HG03469 (cell line): ENCODE results near the gene ACVR2A.

Experiments used
- ATAC-seq: cut with Tn5 transposase; IDR thresholded peaks from one replicate; pipeline ENCODE4 v1.9.1; 2021; ENCODE audit warnings: mild to moderate bottlenecking, moderate library complexity, moderate number of reproducible peaks; ENCODE audit not compliant: unreplicated experiment

The ACVR2A gene

DNA sequence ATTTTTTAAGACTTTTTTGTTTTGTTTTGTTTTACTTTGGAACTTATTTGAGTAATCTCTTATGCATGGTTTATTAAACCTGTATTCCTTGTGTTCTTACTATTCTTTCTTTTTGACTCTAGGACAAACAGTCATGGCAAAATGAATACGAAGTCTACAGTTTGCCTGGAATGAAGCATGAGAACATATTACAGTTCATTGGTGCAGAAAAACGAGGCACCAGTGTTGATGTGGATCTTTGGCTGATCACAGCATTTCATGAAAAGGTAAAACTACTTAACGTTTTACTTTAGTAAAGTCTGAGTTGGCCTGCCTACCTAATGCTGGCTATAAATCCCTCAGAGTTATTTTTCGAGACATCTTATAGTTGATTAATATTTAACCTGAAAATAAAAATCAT is 72.3 kb downstream of the ACVR2A start:
- ATAC-seq, result no peak

DNA sequence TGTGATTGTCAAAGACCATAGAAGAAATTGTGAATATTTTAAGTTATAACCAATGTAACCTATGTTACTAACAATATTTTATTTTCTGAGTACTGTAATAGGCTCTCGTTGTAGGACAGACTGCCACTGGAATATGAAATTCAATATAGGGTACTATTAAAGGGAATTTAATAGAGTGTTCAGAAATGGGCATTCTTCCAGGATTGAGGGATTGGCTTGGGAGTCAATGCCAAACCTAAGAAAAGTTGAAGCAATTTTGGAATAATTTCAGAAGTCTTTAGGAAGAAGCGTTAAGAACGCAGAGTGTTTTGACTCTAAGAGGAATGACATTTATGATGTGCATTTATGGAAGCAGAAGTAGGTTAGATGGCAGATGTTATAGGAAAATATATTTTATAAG is 79.0 kb downstream of the ACVR2A start:
- ATAC-seq, result no peak

DNA sequence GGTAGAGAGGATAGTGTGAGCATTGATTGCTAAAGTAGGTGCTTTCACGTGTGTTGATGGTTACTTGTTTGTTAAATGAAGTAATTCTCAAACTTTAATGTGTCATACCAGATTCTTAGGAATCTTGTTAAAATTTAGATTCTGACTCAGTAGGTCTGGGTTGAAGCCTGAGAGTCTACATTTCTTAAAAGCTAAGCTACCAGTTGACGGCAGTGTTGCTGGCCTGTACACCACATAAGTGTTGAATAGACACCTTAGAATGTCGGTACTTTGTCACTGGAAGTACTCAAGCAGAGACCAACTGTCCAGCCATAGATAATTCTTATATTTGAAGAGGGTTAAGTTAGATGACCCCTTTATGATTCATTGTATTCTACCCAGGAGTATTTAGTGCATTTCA is 79.8 kb downstream of the ACVR2A start:
- no peak for ATAC-seq

DNA sequence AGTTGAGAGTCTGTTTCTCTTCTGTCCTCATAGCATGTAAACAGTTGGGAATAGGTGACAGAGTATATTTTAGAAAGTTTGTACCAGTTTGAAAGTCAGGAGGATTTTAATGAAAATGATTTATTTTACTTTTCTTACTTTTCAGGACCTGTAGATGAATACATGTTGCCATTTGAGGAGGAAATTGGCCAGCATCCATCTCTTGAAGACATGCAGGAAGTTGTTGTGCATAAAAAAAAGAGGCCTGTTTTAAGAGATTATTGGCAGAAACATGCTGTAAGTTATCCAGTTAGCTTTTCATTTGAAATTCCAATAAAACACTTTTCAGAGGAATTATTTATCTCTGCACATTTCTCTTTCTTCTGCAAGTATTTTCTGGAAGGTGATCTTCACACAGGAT is 81.1 kb downstream of the ACVR2A start:
- no peak for ATAC-seq

DNA sequence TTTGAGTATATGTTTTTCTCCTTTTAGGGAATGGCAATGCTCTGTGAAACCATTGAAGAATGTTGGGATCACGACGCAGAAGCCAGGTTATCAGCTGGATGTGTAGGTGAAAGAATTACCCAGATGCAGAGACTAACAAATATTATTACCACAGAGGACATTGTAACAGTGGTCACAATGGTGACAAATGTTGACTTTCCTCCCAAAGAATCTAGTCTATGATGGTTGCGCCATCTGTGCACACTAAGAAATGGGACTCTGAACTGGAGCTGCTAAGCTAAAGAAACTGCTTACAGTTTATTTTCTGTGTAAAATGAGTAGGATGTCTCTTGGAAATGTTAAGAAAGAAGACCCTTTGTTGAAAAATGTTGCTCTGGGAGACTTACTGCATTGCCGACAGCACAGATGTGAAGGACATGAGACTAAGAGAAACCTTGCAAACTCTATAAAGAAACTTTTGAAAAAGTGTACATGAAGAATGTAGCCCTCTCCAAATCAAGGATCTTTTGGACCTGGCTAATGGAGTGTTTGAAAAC is 82.3 kb downstream of the ACVR2A start:
- no peak for ATAC-seq

DNA sequence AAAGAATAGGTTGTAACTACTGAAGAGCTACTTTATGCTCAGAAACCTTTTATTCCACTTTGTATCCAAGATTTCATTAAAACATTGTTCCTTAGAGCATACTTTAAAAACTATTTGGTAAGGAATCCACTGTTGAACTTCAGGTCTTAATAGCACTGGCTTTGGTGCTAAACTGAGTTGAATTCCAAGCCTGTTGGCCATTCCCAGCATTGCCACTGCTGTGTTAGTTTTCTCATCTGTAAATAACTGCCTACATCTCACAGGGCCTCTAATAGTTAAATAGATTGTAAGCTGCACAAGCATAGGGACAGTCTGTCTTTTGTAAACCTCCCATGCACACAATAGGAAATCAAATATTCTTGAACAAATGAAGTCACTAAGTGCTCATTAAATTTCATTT is 89.1 kb downstream of the ACVR2A start:
- ATAC-seq, result no peak

DNA sequence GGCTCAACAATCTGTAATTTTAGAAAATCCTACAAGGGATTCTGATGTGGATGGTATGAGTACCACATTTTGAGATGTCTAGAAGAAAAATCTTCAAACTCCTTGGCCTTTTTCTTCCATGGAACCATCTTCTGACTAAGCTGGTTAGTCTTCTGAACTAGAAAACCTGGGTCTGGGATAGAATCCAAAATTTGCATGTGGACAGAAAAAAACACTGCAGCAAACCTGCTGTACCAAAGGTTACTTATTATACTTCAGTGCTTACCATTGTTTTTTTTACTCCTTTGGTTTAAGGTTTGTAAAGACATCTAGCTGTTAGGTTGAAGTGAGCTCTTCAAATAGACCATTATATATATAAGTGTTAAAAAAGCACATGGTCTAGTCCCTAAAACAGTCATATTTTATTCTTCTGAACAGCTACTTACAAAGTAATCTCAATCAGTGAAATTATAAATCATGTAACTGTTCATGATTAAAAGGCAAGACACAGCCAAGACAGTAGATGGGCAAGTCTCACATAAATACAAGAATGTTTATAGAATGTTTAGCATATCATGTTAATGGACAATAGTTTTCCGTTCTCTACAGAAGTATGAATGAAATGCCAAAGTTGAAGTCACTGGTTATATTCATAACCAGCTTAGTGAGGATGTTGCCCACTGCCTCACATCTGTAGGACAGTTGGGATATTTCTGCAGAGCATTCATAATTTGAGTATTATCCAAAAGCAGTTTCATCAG is 90.2 kb downstream of the ACVR2A start:
- ATAC-seq, result no peak

DNA sequence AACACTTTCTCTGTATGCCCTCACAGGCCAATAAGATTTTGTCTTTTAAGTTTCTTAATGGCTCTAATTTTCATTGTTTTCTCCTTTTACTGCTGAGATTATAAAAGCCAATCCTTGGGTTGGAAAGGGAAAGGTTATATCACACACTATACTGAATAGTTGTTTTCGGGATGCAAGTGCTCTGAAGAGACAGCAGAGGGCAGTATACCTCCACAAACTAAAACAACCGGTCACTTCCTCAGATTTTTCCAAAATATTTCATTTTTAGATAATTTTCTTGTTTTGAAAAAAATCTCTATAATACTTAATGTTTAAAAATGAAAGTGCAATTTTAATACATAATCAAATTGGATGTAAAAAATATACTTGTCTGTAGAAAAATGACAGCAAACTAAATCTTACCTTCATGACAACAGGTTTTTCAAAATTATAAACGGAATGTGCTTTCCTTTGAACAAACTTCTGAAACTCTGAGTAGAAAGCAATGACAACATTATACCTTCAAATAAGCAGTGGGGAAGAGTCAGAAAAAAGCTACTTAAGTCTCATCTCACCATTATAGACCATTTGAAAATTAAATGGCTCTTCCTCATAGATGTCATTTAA is 93.0 kb downstream of the ACVR2A start:
- no peak for ATAC-seq

DNA sequence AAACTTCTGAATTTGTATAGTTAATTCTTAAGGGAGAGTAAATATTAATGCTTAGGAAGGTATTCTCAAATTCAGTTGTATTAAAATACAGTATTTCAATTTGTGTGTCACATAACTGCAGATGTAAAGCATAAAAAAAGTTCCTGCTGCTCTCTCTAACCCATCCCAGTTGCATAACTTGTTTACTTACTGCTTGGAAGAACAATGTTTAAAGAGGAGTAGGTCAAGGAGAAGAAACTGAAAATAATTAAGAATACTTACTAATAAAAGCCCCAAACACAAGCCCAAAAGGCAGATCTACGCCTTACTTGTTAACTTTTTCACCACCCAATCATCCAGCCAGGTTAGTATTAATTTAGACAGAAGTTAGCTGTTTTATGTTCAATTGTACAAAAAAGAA is 94.5 kb downstream of the ACVR2A start:
- no peak for ATAC-seq

DNA sequence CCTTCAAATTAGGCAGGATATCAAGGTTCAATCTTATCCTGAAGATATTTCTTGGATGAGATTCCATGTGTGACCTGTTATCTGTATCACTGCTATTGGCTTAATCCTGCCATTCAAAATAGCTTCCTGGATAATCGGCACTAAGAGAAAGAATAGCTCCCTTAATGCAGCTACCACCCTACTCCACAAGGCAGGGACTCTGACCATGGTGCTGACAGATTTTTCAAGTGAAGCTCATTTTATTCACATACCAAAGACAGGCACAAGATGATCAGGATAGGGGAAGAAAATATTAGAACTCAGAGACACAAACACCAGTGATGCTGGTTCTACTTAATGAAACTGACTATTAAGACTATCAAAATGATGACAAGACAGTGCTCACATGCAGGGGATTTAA is 100.8 kb downstream of the ACVR2A start:
- ATAC-seq, result no peak

DNA sequence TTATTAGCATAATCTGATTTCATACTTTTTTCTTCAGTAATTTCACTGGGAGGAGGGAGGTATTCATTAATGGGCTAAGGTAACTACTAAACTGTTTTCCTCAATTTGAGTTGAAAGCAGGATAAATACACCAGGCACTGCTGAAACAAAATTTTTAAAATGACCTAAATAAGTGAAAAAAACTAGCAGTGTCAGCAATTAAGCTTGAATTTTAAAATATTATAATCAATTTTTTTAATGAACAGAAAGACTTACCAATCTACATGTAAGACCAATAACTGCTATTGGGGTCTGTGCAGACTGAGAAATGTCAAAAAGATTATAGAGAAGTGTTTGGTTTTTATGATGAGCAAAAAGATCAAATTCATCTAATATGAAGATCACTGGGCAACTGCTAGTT is 107.3 kb downstream of the ACVR2A start:
- ATAC-seq, result no peak

DNA sequence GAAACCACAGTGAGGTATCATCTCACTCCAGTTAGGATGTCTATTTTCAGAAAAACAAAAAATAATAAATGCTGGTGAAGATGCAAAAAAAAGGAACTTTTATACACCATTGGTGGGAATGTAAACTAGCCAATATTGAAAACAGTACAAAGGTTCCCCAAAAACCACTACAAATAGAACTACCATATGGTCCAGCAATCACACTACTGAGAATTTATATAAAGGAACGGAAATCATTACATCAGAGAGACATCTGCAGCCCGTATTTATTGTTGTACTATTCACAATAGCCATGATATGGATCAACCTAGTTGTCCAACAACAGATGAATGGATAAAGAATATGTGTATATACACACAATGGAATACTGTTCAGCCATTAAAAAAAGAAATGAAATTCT is 123.7 kb downstream of the ACVR2A start:
- ATAC-seq, result no peak

DNA sequence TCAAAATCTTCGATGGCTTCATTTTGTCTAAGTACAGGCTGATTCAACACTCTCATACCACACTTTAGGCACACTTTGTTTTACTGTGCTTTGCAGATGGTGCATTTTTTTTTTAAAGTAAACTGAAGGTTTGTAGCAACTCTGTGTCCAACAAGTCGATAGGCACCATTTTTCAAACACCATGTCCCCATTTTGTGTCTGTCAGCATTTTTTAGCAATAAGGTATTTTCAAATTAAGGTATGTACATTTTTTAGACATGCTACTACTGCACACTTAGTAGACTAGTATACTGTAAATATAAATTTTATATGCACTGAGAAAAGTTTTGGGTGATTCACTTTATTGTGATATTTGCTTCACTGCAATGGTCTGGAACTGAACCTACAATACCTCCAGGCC is 131.3 kb downstream of the ACVR2A start:
- no peak for ATAC-seq

DNA sequence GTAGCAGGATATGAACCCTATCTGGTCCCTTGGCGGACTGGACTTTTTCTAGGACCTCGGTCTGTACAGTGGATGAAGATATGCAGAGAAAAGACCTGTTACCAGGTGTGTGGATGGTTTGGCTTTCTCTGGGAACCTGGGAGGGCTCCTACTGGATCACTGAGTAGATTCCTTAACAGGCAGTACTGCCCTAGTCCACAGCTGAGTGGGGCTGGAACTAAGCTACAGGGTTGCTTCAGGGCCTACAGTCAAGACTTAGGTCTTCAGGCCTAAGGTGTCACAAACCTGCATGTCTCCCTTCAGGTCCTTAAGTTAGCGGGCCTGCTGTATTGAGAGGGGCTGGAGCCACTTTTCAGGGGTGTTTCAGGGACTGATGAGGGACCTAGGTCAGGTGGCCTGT is 132.8 kb downstream of the ACVR2A start:
- ATAC-seq, result no peak
